DMS53 treated with DMSO at 0.1 percent for 48 hours (cell line): ENCODE results near the gene NUBP1.

Source experiments
- DNase-seq: peaks from one replicate; lab custom pipeline; 2025; ENCODE audit not compliant: unreplicated experiment; lab: John Stamatoyannopoulos, UW

Gene NUBP1

DNA sequence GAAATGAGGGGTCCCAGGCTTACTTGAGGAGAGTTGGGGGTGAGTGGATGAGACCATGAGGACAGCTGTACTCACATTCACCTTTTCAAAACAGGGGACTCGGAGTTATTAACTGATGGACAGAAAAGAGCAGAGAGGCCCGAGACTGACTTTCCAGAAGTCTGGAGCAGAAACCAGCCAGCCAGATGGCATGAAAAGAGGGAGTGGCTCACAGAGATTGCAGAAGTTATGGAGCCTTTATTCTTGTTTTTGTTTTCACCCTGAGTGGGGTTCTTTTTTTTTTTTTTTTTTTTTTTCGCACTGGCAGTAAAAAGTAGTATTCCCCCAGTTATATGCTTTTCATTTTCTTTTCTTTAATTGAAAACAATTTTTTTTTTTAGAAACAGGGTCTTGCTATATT, 56.1 kb downstream of the NUBP1 start:
- no peak for DNase-seq

DNA sequence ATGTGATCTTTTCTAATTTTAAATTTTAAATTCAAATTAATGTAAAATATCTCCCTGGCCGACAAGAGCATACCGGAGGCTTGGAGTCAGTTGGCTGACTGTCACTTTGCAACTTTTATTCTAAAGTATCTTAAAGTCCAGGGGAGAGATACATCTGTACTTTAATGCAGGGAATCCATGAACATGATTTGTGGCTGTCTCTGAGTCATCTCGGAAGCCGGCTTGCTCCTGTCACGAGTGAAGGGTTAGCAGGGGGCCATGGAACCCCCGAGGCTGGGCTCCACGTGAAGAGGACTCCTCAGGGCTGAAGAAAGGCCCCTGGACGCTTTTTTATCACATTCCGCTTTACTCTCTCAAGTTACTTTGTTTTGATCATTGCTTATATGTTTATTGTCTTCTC, 61.7 kb downstream of the NUBP1 start:
- no peak for DNase-seq

DNA sequence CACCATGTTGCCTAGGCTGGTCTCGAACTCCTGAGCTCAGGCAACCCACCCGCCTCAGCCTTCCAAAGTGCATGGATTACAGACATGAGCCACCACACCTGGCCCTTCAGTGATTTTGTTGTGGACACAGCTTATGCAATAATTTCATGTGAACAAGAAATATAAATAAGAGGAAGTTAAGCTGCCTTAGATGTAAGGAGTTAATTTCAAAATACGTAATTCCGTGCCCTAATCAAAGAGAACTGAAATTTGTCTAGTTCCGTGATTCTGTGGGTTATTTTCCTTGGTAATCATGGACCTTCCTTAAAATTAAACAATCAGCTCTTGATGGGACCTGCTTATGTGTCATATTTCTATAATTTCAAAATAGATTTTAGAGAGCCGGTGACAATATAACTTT, 63.1 kb downstream of the NUBP1 start:
- no peak for DNase-seq

DNA sequence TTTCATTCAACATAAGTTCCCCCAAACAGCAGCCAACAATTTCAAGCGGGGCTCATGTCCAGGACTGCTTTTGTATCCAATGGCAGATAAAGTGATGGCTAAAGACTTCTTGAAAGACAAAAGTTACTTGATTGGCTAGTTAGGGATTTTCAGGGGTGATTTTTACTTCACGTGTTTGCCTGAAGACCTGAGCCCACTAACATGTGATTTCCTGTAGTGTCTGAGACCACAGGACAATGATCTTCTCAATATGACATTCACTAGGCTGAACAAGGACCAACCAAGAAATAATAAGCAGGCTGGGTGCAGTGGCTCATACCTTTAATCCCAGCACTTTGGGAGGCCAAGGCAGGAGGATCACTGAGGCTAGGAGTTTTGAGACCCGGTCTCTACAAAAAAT, 64.6 kb downstream of the NUBP1 start:
- DNase-seq: no peak

DNA sequence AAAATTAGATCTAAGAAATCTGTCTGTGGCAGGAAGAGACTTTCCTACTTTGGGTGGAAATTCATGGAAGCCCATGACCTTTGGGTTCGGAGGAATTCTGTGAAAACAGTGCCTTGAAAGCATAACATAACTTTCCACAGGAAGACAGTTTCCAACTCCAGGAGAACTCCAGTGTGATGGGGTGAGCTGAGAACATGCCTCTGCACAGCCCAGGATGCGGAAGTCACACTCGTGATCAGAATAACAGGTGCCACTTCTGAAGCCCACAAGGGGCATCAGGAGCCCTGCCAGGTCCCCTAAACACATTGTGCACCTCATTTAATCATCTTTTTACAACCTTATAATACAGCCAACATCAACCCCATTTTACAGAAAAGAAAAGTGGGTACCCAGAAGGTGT, 65.2 kb downstream of the NUBP1 start:
- DNase-seq: no peak

DNA sequence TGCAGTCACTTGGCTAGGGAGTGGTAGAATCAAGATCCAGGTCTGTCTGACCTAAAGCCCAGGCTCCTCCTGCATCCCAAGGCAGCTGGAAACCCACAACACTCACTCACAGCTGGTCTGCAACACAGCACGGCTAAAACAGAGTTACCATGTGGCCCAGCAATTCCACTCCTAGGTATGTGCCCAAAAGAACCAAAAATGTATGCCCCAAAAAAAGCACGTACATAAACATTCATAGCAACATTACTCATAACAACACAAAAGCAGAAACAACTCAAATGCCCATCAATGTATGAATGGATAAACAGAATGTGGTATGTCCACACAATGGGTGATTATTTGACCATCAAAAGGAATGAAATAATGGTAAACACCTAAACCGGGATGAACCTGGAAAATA, 66.1 kb downstream of the NUBP1 start:
- DNase-seq: no peak

DNA sequence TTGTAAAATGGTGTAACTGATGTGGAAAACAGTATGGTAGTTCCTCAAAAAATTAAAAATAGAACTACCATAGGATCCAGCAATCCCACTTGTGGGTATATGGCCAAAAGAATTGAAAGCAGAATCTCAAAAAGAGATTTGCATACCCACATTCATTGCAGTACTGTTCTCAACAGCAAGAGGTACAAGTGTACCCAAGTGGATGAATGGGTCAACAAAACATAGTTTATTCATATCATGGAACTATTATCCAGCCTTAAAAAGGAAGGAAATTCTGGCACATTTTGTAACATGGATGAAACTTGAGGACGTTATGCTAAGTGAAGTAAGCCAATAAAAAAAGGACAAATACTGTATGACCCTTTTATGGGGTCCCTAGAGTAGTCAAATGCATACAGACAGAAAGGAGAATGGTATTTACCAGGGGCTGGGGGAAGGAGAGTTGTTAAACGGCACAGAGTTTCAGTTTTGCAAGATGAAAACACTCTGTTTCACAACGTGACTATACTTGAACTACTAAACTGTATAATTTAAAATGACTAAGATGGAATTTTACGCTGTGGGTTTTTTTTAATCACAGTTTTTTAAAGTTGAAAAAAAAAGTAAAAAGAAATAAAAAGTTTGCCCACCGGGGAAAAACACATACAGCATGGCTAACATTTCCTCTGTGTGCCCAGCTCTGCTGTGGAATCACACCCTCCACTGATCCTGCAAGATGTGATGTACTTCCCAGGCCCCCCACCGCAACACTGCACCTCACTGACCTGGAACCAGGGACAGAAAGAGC, 68.9 kb downstream of the NUBP1 start:
- DNase-seq: no peak

DNA sequence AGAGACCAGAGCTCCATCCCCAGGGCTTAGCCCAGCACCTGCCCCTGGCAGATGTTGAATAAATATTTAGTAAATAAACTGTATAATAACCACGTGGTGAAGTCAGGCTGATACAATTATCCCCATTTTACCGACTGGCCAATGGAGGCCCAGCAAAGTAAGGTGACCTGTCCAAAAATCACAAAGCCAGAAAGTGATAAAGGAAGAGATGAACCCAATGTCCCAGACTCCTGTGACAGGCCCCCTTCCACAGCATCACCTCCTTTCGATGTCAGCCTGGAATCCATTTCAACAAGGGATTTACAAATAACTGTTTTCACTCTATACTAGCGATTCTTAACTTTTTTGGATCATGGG, 69.4 kb downstream of the NUBP1 start:
- no peak for DNase-seq

DNA sequence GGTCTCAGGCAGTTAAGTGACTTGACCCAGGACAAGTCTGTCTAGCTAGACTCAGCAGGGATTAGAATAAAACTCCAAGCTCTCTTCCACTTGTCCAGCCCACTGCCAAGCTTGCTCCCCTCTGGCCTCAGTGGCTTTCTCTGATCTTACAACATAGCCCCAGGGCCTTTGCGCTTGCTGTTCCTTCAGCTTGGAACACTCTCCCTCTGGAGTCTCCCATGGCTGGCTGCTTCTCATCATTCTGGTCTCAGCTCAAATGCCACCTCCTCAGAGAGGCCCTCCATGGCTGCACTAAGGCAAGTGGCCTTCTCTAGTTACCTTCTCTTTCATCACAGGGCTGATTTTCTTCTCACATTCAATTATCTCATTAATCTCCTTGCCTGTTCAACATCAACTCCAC, 73.9 kb downstream of the NUBP1 start:
- DNase-seq: no peak

DNA sequence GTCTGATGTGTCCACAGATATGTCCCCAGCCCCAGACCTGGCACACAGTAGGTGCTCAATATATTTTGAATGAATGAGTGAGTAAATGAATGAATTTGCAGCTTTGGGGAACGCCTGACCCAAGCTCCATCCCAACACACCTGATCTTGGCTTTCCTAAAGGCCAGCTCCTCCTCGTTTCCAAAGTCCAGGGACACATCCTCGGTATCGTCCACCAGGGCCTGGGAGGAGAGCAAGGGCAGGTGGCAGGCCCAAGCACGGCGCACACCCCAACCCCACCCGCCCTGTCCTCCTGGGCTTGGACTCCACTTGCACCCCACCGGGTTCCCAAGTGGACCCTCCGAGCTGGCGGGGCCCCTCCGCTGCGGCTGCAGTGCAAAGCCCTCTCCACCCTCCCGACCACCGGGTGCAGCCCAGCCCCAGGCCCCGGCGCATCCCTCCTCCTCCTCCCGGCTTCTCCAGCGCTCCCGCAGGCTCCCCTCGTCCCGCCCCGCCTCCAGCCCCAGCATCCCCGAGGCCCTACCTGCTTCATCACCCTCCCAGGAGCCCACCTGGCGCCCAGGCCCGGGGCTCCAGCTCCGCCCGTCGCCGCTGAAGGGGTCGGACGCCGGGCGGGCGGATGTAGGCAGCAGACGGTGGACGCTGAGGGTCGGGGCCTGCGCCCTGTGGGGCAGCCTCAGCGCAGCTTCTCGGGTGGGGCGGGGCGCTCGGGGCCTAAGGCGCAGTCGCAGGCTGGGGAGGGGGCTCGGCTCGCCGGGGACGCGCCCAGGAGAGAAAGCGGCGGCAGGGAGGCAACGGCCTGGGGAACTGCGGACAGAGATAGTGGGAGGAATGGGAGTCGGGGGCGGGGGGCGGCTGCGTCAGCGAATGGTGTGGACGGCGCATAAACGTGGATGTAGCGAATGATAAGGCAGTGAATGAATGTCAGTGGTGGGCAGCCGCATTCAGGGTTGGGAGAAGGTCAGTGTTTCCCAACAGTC, 74.6 kb downstream of the NUBP1 start, which contains the start of gene TVP23A:
TSS of gene TVP23A (minus strand) at position 832 of the 979 bp plus-strand sequence. CDS start at position 531, 301 bp downstream.
- DNase-seq: no peak
